Mesendoderm (in vitro differentiated cells): Measurements from ENCODE around the gene ACOT7.

Source experiments
- DNase-seq: peaks from one replicate; pipeline ENCODE4 v3.0.0; 2013
- H2AK5ac ChIP-seq: 2 replicates; pipeline ENCODE4 v1.6.1; 2013; ENCODE audit warnings: low read length, inconsistent platforms
- H2BK120ac ChIP-seq: 2 replicates; pipeline ENCODE4 v1.6.1; 2013; ENCODE audit warnings: low read depth, mild to moderate bottlenecking, low read length, moderate library complexity, mixed read lengths
- H2BK15ac ChIP-seq: replicated peaks from 2 replicates; pipeline ENCODE4 v1.6.1; 2013; ENCODE audit warnings: low read depth, mild to moderate bottlenecking, moderate library complexity
- H2BK5ac ChIP-seq: 2 replicates; pipeline ENCODE4 v1.6.1; 2013; ENCODE audit warnings: low read length, inconsistent platforms
- H3K18ac ChIP-seq: 2 replicates; pipeline ENCODE4 v1.6.1; 2013; ENCODE audit warnings: mild to moderate bottlenecking, low read length, mixed read lengths
- H3K23ac ChIP-seq: one replicate; pipeline ENCODE4 v1.6.1; 2013; ENCODE audit warnings: low read length
- H3K27ac ChIP-seq: 2 replicates; pipeline ENCODE4 v1.5.1; 2013; ENCODE audit warnings: low read depth, mild to moderate bottlenecking, inconsistent platforms, low read length, moderate library complexity
- H3K27me3 ChIP-seq: 2 replicates; pipeline ENCODE4 v1.6.1; 2013; ENCODE audit warnings: low read length, control low read depth, mild to moderate bottlenecking, inconsistent platforms; ENCODE audit not compliant: insufficient read depth, poor library complexity
- H3K36me3 ChIP-seq: 2 replicates; pipeline ENCODE4 v1.6.1; 2013; ENCODE audit warnings: low read length, inconsistent platforms; ENCODE audit not compliant: control insufficient read depth, insufficient read depth
- H3K4ac ChIP-seq: one replicate; pipeline ENCODE4 v1.6.1; 2013; ENCODE audit warnings: low read depth, mild to moderate bottlenecking, low read length, moderate library complexity
- H3K4me1 ChIP-seq: 2 replicates; pipeline ENCODE4 v1.6.1; 2013; ENCODE audit warnings: low read depth, low read length, inconsistent platforms; ENCODE audit not compliant: control insufficient read depth
- H3K4me2 ChIP-seq: 2 replicates; pipeline ENCODE4 v1.6.1; 2013; ENCODE audit warnings: low read length
- H3K4me3 ChIP-seq: 2 replicates; pipeline ENCODE4 v1.5.1; 2013; ENCODE audit warnings: mild to moderate bottlenecking, low read length
- H3K56ac ChIP-seq: one replicate; pipeline ENCODE4 v1.6.1; 2013; ENCODE audit warnings: low read length
- H3K79me1 ChIP-seq: 2 replicates; pipeline ENCODE4 v1.6.1; 2013; ENCODE audit warnings: low read length, inconsistent platforms
- H3K79me2 ChIP-seq: 2 replicates; pipeline ENCODE4 v1.6.1; 2013; ENCODE audit warnings: mild to moderate bottlenecking, low read length; ENCODE audit not compliant: control insufficient read depth, insufficient read depth
- H3K9ac ChIP-seq: 2 replicates; pipeline ENCODE4 v1.6.1; 2013; ENCODE audit warnings: low read length, inconsistent platforms
- H4K5ac ChIP-seq: one replicate; pipeline ENCODE4 v1.6.1; 2013; ENCODE audit warnings: low read length
- H4K8ac ChIP-seq: one replicate; pipeline ENCODE4 v1.6.1; 2013; ENCODE audit warnings: low read depth, mild to moderate bottlenecking, control low read depth, low read length, moderate library complexity
- WGBS: extraction: QIAGEN DNeasy Blood & Tissue Kit; methylation state at CpG from one replicate; pipeline ENCODE4 v1.1.7; 2013; ENCODE audit warnings: low lambda C conversion rate, missing lambda C conversion rate; ENCODE audit not compliant: insufficient coverage; ENCODE audit errors: extremely low coverage; 5-methylcytosine and 5-hydroxymethylcytosine counted together

Gene ACOT7

GRCh38 chr1:6352138-6352563 is 41.4 kb downstream of the ACOT7 start:
- no peak overlapping the region for H2BK120ac ChIP-seq
- H2BK15ac ChIP-seq, result no peak overlapping the region
- no peak overlapping the region for H3K4me2 ChIP-seq
- H3K4me3 ChIP-seq, result no peak overlapping the region
- no peaks in the 10 kb centered on the region for H3K36me3 ChIP-seq
- H2AK5ac ChIP-seq, result no peak overlapping the region
- H3K18ac ChIP-seq, result no peak overlapping the region
- peaks cover 11% of the 10 kb centered on the region for H3K79me2 ChIP-seq
- H3K56ac ChIP-seq, result no peak overlapping the region
- H4K5ac ChIP-seq, result no peak overlapping the region
- H3K4me1 ChIP-seq, result peaks cover 2% of the 10 kb centered on the region
- no peak overlapping the region for H3K27ac ChIP-seq
- H4K8ac ChIP-seq, result no peak overlapping the region
- DNase-seq, result peak; percentile 92
- H3K23ac ChIP-seq, result no peak overlapping the region
- H3K27me3 ChIP-seq, result no peaks in the 10 kb centered on the region
- H3K4ac ChIP-seq, result no peak overlapping the region
- H2BK5ac ChIP-seq, result no peak overlapping the region
- peaks cover 19% of the 10 kb centered on the region for H3K79me1 ChIP-seq
- no CpG with 5 or more reads among the region's 3 CpGs for WGBS
- no peak overlapping the region for H3K9ac ChIP-seq

GRCh38 chr1:6351480-6352137 is 42.0 kb downstream of the ACOT7 start:
- Histone ChIP-seq H3K4me2 (no peak overlapping the region), H3K79me1 (peaks cover 19% of the 10 kb centered on the region), H3K4me1 (peaks cover 2% of the 10 kb centered on the region), H3K23ac (no peak overlapping the region), H2AK5ac (no peak overlapping the region), H2BK120ac (no peak overlapping the region), H3K27ac (no peak overlapping the region), H3K27me3 (no peaks in the 10 kb centered on the region), H2BK15ac (no peak overlapping the region), H3K79me2 (peaks cover 10% of the 10 kb centered on the region), H4K5ac (no peak overlapping the region), H3K9ac (no peak overlapping the region), H3K4me3 (no peak overlapping the region), H3K18ac (no peak overlapping the region), H3K4ac (no peak overlapping the region), H3K36me3 (no peaks in the 10 kb centered on the region), H4K8ac (no peak overlapping the region), H3K56ac (no peak overlapping the region), H2BK5ac (no peak overlapping the region)
- WGBS, result no CpG with 5 or more reads among the region's 15 CpGs
- no peak for DNase-seq

GRCh38 chr1:6350416-6351088 is 43.0 kb downstream of the ACOT7 start:
- no peak overlapping the region for H2BK120ac ChIP-seq
- H3K4ac ChIP-seq, result no peak overlapping the region
- no peak overlapping the region for H4K8ac ChIP-seq
- no peak overlapping the region for H2BK5ac ChIP-seq
- H3K9ac ChIP-seq, result no peak overlapping the region
- H3K27me3 ChIP-seq, result no peaks in the 10 kb centered on the region
- no peak overlapping the region for H2AK5ac ChIP-seq
- H2BK15ac ChIP-seq, result no peak overlapping the region
- H3K79me2 ChIP-seq, result peaks cover 10% of the 10 kb centered on the region
- no peak overlapping the region for H4K5ac ChIP-seq
- peaks cover 15% of the 10 kb centered on the region for H3K79me1 ChIP-seq
- no peaks in the 10 kb centered on the region for H3K36me3 ChIP-seq
- no peak overlapping the region for H3K4me3 ChIP-seq
- WGBS, result no CpG with 5 or more reads among the region's 15 CpGs
- peaks cover 2% of the 10 kb centered on the region for H3K4me1 ChIP-seq
- H3K27ac ChIP-seq, result no peak overlapping the region
- H3K23ac ChIP-seq, result no peak overlapping the region
- no peak overlapping the region for H3K56ac ChIP-seq
- H3K4me2 ChIP-seq, result no peak overlapping the region
- no peak for DNase-seq
- no peak overlapping the region for H3K18ac ChIP-seq

DNA sequence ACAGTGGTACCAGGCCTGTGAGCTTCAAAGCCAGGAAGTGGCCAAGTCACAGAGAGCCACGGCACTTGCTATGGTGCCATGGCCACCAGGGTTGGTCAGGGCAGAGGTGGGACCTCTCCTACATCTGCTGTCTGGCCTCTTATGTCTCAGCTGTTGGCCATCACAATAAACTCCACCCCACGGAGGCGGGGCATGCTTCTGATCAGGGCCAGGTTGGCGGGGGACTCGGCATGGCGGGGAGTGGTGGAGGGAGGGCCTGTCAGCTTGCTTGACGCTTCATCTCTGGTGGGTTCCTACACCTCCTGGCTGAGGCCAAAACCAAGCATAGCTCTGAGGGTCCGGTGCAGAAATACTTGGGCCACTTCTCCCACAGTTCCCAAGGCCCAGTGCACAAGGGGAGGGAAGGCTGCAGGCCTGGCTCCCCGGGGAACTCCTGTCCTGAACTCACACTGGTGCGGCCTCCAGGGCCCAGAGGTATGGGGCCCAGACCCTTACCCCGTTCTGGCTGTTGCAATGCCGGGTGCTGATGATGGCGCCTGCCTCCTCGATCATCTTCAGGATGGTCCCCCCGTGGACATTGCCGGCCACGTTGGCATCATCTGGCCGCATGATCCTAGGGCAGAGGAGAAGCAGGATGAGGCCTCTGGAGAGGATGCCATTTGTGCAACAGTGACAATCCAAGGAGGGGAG is 44.2 kb downstream of the ACOT7 start:
- Histone ChIP-seq H2AK5ac (no peak overlapping the region), H3K27ac (no peak overlapping the region), H3K4me2 (no peak overlapping the region), H3K36me3 (no peaks in the 10 kb centered on the region), H4K8ac (no peak overlapping the region), H3K4ac (no peak overlapping the region), H3K79me1 (peaks cover 15% of the 10 kb centered on the region), H3K79me2 (peaks cover 6% of the 10 kb centered on the region), H3K18ac (no peak overlapping the region), H2BK120ac (no peak overlapping the region), H3K4me3 (no peak overlapping the region), H2BK5ac (no peak overlapping the region), H3K27me3 (no peaks in the 10 kb centered on the region), H3K56ac (no peak overlapping the region), H2BK15ac (no peak overlapping the region), H3K23ac (no peak overlapping the region), H3K4me1 (peaks cover 2% of the 10 kb centered on the region), H3K9ac (no peak overlapping the region), H4K5ac (no peak overlapping the region)
- no CpG with 5 or more reads among the region's 18 CpGs for WGBS
- no peak for DNase-seq

DNA sequence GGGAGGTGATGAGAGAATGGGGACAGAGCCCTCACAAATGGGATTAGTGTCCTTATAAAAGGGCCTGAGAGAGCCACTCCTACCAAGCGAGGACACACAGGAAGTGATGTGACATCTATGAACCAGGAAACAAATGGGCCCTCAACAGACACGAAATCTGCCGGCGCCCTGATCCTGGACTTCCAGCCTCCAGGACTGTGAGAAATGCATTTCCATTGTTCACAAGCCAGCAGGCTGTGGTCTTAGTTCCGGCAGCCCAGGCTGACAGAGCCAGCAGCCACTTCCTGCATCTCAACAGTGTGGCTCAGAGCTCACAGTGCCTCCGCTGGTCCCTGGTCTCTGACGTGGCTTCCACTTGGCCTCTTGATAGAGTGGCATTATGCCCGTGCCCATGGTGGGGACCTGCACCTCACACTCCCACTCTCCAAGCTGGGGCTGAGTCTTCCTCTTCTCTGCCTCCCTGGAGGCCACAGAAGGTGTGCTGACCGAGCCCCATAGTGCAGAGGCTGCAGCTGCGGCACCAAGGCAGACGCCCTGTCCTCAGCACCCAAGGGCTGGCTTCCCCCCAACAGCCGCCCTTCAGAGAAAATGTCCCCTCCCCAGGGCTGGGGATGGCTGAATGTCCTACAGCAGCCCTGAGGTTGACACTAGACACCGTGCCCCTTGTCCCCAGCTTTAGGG is 44.9 kb downstream of the ACOT7 start:
- Histone ChIP-seq H3K9ac (peak overlapping the region; percentile 40), H3K27me3 (no peaks in the 10 kb centered on the region), H3K18ac (no peak overlapping the region), H3K4me3 (no peak overlapping the region), H4K8ac (no peak overlapping the region), H4K5ac (no peak overlapping the region), H3K27ac (no peak overlapping the region), H3K36me3 (no peaks in the 10 kb centered on the region), H2BK5ac (no peak overlapping the region), H3K79me2 (peaks cover 6% of the 10 kb centered on the region), H2BK120ac (no peak overlapping the region), H3K4me2 (no peak overlapping the region), H3K56ac (peak overlapping the region; percentile 57), H3K79me1 (peaks cover 15% of the 10 kb centered on the region), H3K4ac (no peak overlapping the region), H2AK5ac (no peak overlapping the region), H3K23ac (no peak overlapping the region), H3K4me1 (peaks cover 2% of the 10 kb centered on the region), H2BK15ac (no peak overlapping the region)
- peak; percentile 62 for DNase-seq
- no CpG with 5 or more reads among the region's 13 CpGs for WGBS
